ENCODE data around the gene RAB23.
A peak's percentile ranks its signal among the peaks of the same experiment; 100 is the strongest.

The RAB23 gene

GRCh38 chr6:57221936-57222742 is at the start of gene RAB23:
RAB23 (minus strand) TSS chr6:57222307; CDS start chr6:57210380, 11,927 bp downstream.
- H3K4me2 ChIP-seq (ENCODE audit: insufficient read depth, low read length) = peak within 1 kb of the TSS; percentile 83
- no peaks in the 10 kb centered on the region for H4K20me1 ChIP-seq (ENCODE audit: insufficient read depth, low read length)
- H3K36me3 ChIP-seq (ENCODE audit: insufficient read depth, low read length) = no peaks in the 10 kb centered on the region
- no peaks in the 10 kb centered on the region for H3K9me3 ChIP-seq (ENCODE audit: insufficient read depth, low read length, severe bottlenecking)
- TF ChIP-seq CTCF (IDR thresholded peaks at IDR 0.05; ENCODE audit: borderline replicate concordance, extremely low read depth, low read length, poor library complexity, severe bottlenecking) = no peak
- no peak for TF ChIP-seq EZH2 (IDR thresholded peaks at IDR 0.05; ENCODE audit: borderline replicate concordance, low read depth, low read length, severe bottlenecking)
- peaks cover 26% of the 10 kb centered on the region for H3K4me1 ChIP-seq (ENCODE audit: insufficient read depth, low read length)
- H3K79me2 ChIP-seq (ENCODE audit: insufficient read depth, low read length) = peaks cover 45% of the 10 kb centered on the region
- ATAC-seq (ENCODE audit: insufficient read depth, low read depth) = peak; percentile 87
- peak within 1 kb of the TSS; percentile 66 for H3K9ac ChIP-seq (ENCODE audit: low read depth, low read length)
- peak within 1 kb of the TSS; percentile 74 to 90 for H3K4me3 ChIP-seq (ENCODE audit: low read depth in 1 of 2, low read length in 2 of 2)
- peak within 1 kb of the TSS; percentile 66 for H3K27ac ChIP-seq (ENCODE audit: low read length)
- peak; percentile 86 for DNase-seq
- H2AFZ ChIP-seq (ENCODE audit: low read depth, low read length) = peak within 1 kb of the TSS; percentile 90
- H3K27me3 ChIP-seq (ENCODE audit: insufficient read depth, low read length, poor library complexity) = no peaks in the 10 kb centered on the region

DNA sequence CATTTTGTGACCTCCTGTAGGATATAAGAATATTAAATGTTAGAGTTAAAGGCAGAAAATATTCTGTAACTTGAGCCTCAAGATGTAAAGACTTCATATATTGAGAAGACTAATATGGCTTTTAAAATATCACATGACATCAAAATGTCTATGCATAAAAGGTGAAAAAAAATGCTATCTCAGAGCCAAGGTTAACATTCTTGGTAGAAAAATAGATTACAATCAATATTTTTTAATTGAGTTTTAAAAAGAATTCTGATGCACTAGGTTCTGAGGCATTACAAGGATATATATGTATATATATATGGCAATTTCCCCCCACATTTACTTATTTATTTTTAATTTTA is 46.2 kb upstream of the RAB23 start:
- TF ChIP-seq CTCF (IDR thresholded peaks at IDR 0.05; ENCODE audit: borderline replicate concordance, extremely low read depth, low read length, poor library complexity, severe bottlenecking) (no peak), EZH2 (IDR thresholded peaks at IDR 0.05; ENCODE audit: borderline replicate concordance, low read depth, low read length, severe bottlenecking) (no peak)
- no peak overlapping the region for H3K27ac ChIP-seq (ENCODE audit: low read length)
- no peaks in the 10 kb centered on the region for H4K20me1 ChIP-seq (ENCODE audit: insufficient read depth, low read length)
- H3K4me3 ChIP-seq (ENCODE audit: low read depth in 1 of 2, low read length in 2 of 2) = no peak overlapping the region
- no peaks in the 10 kb centered on the region for H3K79me2 ChIP-seq (ENCODE audit: insufficient read depth, low read length)
- H3K9me3 ChIP-seq (ENCODE audit: insufficient read depth, low read length, severe bottlenecking) = no peaks in the 10 kb centered on the region
- no peak overlapping the region for H3K4me2 ChIP-seq (ENCODE audit: insufficient read depth, low read length)
- DNase-seq = no peak
- no peak for ATAC-seq (ENCODE audit: insufficient read depth, low read depth)
- no peaks in the 10 kb centered on the region for H3K36me3 ChIP-seq (ENCODE audit: insufficient read depth, low read length)
- H3K27me3 ChIP-seq (ENCODE audit: insufficient read depth, low read length, poor library complexity) = no peaks in the 10 kb centered on the region
- H3K9ac ChIP-seq (ENCODE audit: low read depth, low read length) = no peak overlapping the region
- H2AFZ ChIP-seq (ENCODE audit: low read depth, low read length) = no peak overlapping the region
- H3K4me1 ChIP-seq (ENCODE audit: insufficient read depth, low read length) = no peaks in the 10 kb centered on the region

DNA sequence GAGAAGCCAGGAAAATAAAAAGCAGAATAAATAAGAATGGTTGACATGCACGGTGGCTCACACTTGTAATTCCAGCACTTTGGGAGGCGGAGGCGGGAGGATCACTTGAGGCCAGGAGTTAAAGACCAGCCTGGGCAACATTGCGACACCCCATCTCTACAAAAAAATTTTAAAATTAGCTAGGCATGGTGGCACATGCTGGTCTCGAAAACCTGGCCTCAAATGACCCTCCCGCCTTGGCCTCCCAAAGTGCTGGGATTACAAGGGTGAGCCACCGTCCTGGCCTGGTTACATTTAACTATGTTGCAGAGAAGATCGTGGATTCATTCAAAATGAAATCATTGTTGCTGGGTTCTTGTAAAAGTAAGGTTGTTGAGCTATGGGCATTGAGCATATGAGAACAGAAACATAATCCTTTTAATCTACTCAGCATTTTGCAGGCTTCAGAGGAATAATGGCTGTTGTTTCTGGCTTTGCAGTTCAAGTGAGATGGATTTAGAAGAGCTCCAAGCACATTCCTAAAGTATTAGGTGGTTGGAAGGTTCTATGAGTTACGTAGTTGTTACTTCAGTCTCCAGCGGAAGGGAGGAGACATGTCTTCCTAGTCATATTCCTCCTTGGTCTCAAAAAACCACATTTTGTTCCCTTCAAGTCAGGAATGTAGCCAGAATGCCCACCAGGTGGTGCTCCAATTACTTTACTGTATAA is 45.6 kb upstream of the RAB23 start:
- no peaks in the 10 kb centered on the region for H3K36me3 ChIP-seq (ENCODE audit: insufficient read depth, low read length)
- no peak overlapping the region for H3K27ac ChIP-seq (ENCODE audit: low read length)
- no peak overlapping the region for H3K4me2 ChIP-seq (ENCODE audit: insufficient read depth, low read length)
- H4K20me1 ChIP-seq (ENCODE audit: insufficient read depth, low read length) = no peaks in the 10 kb centered on the region
- TF ChIP-seq EZH2 (IDR thresholded peaks at IDR 0.05; ENCODE audit: borderline replicate concordance, low read depth, low read length, severe bottlenecking) (no peak), CTCF (IDR thresholded peaks at IDR 0.05; ENCODE audit: borderline replicate concordance, extremely low read depth, low read length, poor library complexity, severe bottlenecking) (peak; percentile 64)
- DNase-seq (peak; percentile 36), ATAC-seq (ENCODE audit: insufficient read depth, low read depth) (peak; percentile 61; the same call in 2 of the 3 replicates)
- H3K9ac ChIP-seq (ENCODE audit: low read depth, low read length) = no peak overlapping the region
- H3K27me3 ChIP-seq (ENCODE audit: insufficient read depth, low read length, poor library complexity) = no peaks in the 10 kb centered on the region
- no peaks in the 10 kb centered on the region for H3K4me1 ChIP-seq (ENCODE audit: insufficient read depth, low read length)
- H3K4me3 ChIP-seq (ENCODE audit: low read depth in 1 of 2, low read length in 2 of 2) = no peak overlapping the region
- H3K9me3 ChIP-seq (ENCODE audit: insufficient read depth, low read length, severe bottlenecking) = no peaks in the 10 kb centered on the region
- H2AFZ ChIP-seq (ENCODE audit: low read depth, low read length) = no peak overlapping the region
- no peaks in the 10 kb centered on the region for H3K79me2 ChIP-seq (ENCODE audit: insufficient read depth, low read length)
